GM23248 (cell line): ENCODE results near the gene PSMG3.

Experiments used
- EZH2 ChIP-seq: fragments of 200-600 bp; sonication (generic); IDR thresholded peaks from 2 replicates; pipeline ENCODE4 v1.6.1; 2018; ENCODE audit warnings: antibody characterized with exemption, mild to moderate bottlenecking; ENCODE audit not compliant: insufficient read depth, poor library complexity, severe bottlenecking
- EZH2phosphoT487 ChIP-seq: fragments of 200-600 bp; sonication (generic); IDR thresholded peaks from 2 replicates; pipeline ENCODE4 v1.6.1; 2018; ENCODE audit warnings: antibody characterized with exemption, moderate library complexity, mild to moderate bottlenecking, low read depth; ENCODE audit not compliant: insufficient read depth

GRCh38 chr7:1587738-1588137 lies 17.9 kb upstream of the PSMG3 start:
- no peak for TF ChIP-seq EZH2
- TF ChIP-seq EZH2phosphoT487 = no peak
